Muscle of leg (tissue), 11 donors: Measurements from ENCODE around the gene SEC11A. TPM values are rescaled to one million over a fixed set of nuclear protein-coding genes. Genes with fewer than 3 reads are reported as not detected.
"Not testable (repeated sequence)": the region's sequence is repeated elsewhere in the genome, so short reads cannot be mapped to it uniquely, and the experiment has no call there.

Experiments
- DNase-seq: peaks from one replicate; pipeline ENCODE4 v3.0.0; 2013
- H3K27ac ChIP-seq: one replicate; pipeline ENCODE4 v1.5.1; 2013; ENCODE audit warnings: mild to moderate bottlenecking, low read length, control low read depth
- H3K27me3 ChIP-seq: one replicate; pipeline ENCODE4 v1.6.1; 2013; ENCODE audit warnings: low read length; ENCODE audit not compliant: control insufficient read depth, insufficient read depth
- H3K36me3 ChIP-seq: one replicate; pipeline ENCODE4 v1.6.1; 2013; ENCODE audit warnings: low read length; ENCODE audit not compliant: control insufficient read depth, insufficient read depth
- H3K4me1 ChIP-seq: one replicate; pipeline ENCODE4 v1.6.1; 2013; ENCODE audit warnings: low read length; ENCODE audit not compliant: control insufficient read depth, insufficient read depth
- H3K4me3 ChIP-seq: one replicate; pipeline ENCODE4 v1.5.1; 2013; ENCODE audit warnings: low read length, control low read depth
- H3K9me3 ChIP-seq: replicated peaks from 2 replicates; pipeline ENCODE4 v1.6.1; 2013; ENCODE audit warnings: low read depth, low read length; ENCODE audit not compliant: control insufficient read depth
- WGBS: methylation state at CpG from one replicate; pipeline ENCODE4 v1.1.5; 2013; ENCODE audit warnings: missing lambda C conversion rate; ENCODE audit not compliant: insufficient coverage; 5-methylcytosine and 5-hydroxymethylcytosine counted together
- polyA plus RNA-seq, 8 donors: library from polyadenylated mRNA; unstranded; fragments of 120-200 nt; gene quantifications; one replicate each; pipeline versions ENCODE4 v1.2.1 to v1.2.3, GENCODE V29; 2013; ENCODE audit warnings: inconsistent platforms in 1 of 8, low replicate concordance in 1 of 8; ENCODE audit not compliant: insufficient read length in 8 of 8, insufficient read depth in 1 of 8
- total RNA-seq: library from RNA; stranded (reverse); fragments of 120-200 nt; gene quantifications from one replicate; pipeline ENCODE4 v1.2.4, GENCODE V29; 2013

SEC11A gene
- total and polyA plus RNA-seq, 9 donors = 290 to 320 (median 295) TPM

DNA sequence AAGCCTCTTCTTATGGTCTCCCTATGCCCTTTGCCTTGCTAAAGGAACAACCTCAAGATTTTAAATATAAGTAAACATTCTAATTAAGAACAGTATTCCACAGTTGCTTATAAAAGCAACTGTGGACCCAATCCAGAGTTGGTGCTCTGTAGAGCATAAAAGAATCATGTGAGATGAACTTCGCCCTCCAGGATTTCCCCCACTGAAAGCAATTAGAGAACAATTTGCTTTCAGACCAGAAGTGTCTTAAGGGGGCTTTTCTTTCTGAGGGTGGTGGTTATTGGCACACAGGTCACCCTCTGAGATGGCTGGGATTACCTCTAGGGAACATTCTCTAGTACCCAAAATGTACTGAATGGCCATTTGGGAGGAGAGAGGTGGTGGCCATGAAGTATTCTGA is 43.1 kb upstream of the SEC11A start:
- no peaks in the 10 kb centered on the region for H3K9me3 ChIP-seq
- no CpG with 5 or more reads among the region's 1 CpG for WGBS
- H3K4me3 ChIP-seq = no peak overlapping the region
- H3K36me3 ChIP-seq = peaks cover 5% of the 10 kb centered on the region
- peaks cover 8% of the 10 kb centered on the region for H3K4me1 ChIP-seq
- no peaks in the 10 kb centered on the region for H3K27me3 ChIP-seq
- H3K27ac ChIP-seq = no peak overlapping the region
- DNase-seq = no peak

DNA sequence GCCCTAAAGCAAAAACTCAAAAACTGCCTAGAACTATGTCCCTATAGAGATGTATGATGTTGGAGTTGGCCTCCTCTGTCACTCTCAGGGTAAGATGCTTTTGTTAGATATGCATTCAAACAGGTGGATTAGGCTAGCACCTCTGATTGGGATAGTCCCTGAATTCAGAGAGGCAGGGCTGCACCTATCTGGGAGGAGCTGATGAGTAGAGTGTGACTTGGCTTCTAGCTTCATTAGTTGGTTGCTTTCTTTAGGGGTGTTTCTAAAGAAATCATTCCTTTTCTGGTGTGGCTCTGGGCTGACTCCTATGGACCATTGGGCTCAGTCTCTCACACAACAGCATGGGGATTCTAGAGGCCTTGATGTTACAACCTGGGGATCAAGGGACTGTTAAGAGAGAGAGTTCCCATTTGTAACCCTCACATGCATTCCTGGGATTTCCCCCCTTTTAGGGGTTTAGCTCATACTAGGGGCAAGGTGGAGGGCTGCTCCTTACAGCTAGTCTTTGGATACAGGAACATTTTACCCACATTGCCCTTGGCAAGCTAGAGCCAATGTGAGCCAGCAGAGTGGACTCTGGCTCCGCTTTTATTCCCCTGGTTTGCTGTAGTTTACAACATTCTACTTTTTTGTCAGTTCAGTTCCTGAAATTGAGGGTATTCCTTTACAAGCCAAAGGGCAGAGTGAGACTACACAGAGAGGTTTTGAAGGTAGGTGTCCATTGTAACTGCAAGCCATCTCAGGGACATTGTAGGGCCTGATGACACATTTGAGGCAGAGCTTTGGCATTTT is 40.0 kb upstream of the SEC11A start:
- no peaks in the 10 kb centered on the region for H3K9me3 ChIP-seq
- DNase-seq = no peak
- no peak overlapping the region for H3K4me3 ChIP-seq
- H3K4me1 ChIP-seq = peaks cover 6% of the 10 kb centered on the region
- no CpG with 5 or more reads among the region's 1 CpG for WGBS
- peaks cover 5% of the 10 kb centered on the region for H3K36me3 ChIP-seq
- H3K27me3 ChIP-seq = no peaks in the 10 kb centered on the region
- H3K27ac ChIP-seq = no peak overlapping the region

DNA sequence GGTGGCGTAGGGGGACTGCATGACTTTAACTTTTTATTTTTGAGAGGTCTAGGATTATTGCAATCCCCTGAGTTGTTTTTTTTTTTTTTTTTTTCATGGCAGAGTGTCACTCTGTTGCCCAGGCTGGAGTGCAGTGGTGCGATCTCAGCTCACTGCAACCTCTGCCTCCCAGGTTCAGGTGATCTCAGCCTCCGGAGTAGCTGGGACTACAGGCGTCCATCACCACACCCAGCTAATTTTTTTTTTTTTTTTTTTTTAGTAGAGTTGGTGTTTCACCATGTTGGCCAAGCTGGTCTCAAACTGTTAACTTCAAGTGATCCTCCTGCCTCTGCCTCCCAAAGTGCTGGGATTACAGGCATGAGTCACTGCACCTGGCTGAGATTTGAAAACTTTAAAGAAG is 39.0 kb upstream of the SEC11A start:
- no CpG with 5 or more reads among the region's 4 CpGs for WGBS
- H3K9me3 ChIP-seq = not testable (repeated sequence)

DNA sequence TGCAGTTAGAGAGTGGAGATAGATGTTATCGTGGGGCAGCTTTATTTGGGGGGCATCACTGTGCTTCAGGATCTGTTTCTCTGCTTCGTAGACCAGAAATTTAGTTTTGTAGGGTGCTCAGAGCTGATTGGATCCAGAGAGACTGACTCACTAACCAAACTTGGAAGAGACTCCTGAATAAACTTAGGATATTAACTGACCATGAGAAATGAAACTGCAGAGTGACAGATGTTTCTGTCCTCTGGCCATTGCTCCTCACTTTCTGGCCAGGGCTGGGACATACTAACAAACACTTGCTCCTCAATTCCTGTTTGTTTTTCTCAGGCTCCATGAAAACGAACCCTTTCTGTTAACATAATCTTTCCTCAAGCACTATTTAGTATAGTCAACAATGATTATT is 36.8 kb upstream of the SEC11A start:
- Histone ChIP-seq H3K27ac (peak overlapping the region; percentile 56), H3K4me1 (peaks cover 23% of the 10 kb centered on the region), H3K9me3 (no peaks in the 10 kb centered on the region), H3K4me3 (no peak overlapping the region), H3K27me3 (no peaks in the 10 kb centered on the region), H3K36me3 (peaks cover 5% of the 10 kb centered on the region)
- DNase-seq = peak; percentile 63
- WGBS = 80% methylated on average over 1 of the region's 3 CpGs

More for the DNA sequence above, 39.0 kb upstream of the SEC11A start:
- H3K27me3 ChIP-seq, H3K4me3 ChIP-seq, H3K27ac ChIP-seq, H3K36me3 ChIP-seq, DNase-seq: not testable (repeated sequence)
- peaks cover 15% of the 10 kb centered on the region for H3K4me1 ChIP-seq

DNA sequence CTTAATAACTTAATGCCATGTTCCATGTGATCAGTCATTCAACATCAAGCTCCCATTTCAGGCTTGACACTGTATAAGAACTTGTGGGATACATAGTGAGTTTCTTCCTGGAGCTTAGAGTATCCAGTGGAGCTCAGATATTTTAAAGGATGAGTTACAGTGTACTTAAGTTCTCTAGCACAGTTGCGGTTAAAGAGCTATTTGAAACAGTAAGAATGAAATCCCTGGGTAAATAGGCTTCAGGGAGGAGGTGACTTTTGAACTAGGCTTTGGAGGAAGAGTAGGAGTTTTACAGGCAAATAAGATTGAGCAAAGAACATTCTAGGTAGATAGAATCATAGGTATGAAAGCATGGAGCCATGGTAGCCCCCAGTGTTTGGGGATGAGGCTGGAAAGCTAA is 36.3 kb upstream of the SEC11A start:
- no peak for DNase-seq
- 85% methylated on average over 1 of the region's 1 CpG for WGBS
- H3K9me3 ChIP-seq = no peaks in the 10 kb centered on the region
- H3K36me3 ChIP-seq = peaks cover 5% of the 10 kb centered on the region
- no peak overlapping the region for H3K4me3 ChIP-seq
- no peaks in the 10 kb centered on the region for H3K27me3 ChIP-seq
- H3K4me1 ChIP-seq = peaks cover 27% of the 10 kb centered on the region
- peak overlapping the region; percentile 56 for H3K27ac ChIP-seq

DNA sequence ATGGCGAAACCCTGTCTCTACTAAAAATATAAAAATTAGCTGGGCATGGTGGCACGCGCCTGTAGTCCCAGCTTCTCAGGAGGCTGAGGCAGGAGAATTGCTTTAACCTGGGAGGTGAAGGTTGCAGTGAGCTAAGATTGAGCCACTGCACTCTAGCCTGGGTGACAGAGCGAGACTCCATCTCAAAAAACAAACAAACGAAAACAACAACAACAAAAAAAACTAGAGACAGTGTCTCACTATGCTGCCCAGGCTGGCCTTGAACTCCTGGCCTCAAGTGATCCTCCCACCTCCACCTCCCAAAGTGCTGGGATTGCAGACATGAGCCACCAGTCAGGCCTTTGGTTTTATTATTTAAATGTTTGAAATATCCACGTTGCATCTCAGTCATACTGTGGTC is 35.8 kb upstream of the SEC11A start:
- H3K4me3 ChIP-seq, H3K36me3 ChIP-seq, H3K9me3 ChIP-seq, DNase-seq, H3K27ac ChIP-seq, H3K27me3 ChIP-seq: not testable (repeated sequence)
- no CpG with 5 or more reads among the region's 6 CpGs for WGBS
- peaks cover 31% of the 10 kb centered on the region for H3K4me1 ChIP-seq

DNA sequence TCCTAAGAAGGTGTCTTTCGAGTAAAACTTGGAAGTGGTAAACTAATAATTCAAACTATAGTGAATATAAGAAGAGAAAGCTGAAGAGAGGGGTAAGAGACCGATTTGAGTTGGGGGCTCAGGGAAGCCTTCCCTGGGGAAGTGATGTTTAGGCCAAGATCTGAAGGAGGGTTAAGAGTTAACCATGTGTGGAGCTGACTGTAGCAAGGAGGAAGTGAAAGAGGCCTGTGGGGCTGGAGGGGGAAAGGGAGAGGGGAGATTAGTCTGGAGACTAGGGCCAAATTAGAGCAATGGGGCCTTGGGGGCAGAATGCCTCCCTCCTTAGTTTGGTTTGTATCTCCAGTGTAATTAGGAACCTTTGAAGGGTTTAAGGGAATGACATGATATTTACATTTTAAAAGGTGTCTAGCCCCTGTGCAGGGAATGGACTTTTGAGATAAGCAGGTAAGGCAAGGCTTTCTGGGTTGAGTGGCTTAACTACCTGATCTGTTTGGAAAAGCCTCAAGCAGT is 34.7 kb upstream of the SEC11A start:
- Histone ChIP-seq H3K4me3 (no peak overlapping the region), H3K4me1 (peaks cover 36% of the 10 kb centered on the region), H3K27me3 (no peaks in the 10 kb centered on the region), H3K9me3 (no peaks in the 10 kb centered on the region), H3K36me3 (no peaks in the 10 kb centered on the region), H3K27ac (no peak overlapping the region)
- 8% methylated on average over 1 of the region's 2 CpGs for WGBS
- no peak for DNase-seq

DNA sequence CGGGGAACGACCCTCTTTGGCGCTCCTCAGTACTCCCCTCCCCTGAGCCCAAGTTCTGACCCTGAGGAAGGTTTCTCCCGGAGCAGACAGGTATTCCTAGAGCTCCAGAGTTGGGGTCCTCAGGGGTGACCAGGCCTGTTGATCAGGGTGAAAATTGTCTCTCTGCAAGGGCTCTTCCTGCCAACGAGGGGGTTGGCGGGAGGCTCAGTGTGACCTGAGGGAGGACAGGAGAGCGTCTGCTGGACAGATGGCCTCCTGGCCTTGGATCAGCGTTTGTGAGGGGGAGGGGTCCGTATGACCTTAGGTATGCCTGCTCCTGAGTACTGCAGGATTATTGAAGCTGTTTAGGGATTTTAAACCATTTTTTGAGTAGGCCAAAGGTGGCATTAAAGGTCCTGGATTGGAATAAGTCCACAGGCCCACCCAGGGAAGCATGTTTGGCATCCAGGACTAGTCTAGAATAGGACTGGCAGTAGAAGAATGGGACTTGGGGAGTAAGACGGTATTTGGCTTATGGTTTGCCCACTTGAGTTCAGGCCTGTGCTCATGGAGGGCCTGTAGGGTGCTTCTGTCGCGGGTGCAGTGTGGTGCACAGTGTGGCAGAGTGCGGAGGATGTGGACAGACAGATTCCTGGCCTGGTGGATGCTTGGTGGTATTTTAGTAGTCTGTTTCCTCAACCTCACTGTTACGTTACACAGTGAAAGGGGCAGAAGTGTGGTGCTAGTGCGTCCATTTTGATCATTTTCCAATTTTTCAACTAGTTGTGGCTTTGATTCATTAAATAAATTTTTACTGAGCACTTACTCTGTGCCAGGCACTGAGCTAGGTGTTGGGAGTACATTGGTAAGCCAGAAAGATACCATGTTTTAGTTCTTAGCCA is 33.4 kb upstream of the SEC11A start:
- H3K4me3 ChIP-seq = peak overlapping the region; percentile 90
- 2% methylated on average over 8 of the region's 15 CpGs for WGBS
- DNase-seq = peak; percentile 57
- H3K27me3 ChIP-seq = no peaks in the 10 kb centered on the region
- H3K36me3 ChIP-seq = peaks cover 6% of the 10 kb centered on the region
- H3K4me1 ChIP-seq = peaks cover 36% of the 10 kb centered on the region
- peak overlapping the region; percentile 87 for H3K27ac ChIP-seq
- H3K9me3 ChIP-seq = no peaks in the 10 kb centered on the region

DNA sequence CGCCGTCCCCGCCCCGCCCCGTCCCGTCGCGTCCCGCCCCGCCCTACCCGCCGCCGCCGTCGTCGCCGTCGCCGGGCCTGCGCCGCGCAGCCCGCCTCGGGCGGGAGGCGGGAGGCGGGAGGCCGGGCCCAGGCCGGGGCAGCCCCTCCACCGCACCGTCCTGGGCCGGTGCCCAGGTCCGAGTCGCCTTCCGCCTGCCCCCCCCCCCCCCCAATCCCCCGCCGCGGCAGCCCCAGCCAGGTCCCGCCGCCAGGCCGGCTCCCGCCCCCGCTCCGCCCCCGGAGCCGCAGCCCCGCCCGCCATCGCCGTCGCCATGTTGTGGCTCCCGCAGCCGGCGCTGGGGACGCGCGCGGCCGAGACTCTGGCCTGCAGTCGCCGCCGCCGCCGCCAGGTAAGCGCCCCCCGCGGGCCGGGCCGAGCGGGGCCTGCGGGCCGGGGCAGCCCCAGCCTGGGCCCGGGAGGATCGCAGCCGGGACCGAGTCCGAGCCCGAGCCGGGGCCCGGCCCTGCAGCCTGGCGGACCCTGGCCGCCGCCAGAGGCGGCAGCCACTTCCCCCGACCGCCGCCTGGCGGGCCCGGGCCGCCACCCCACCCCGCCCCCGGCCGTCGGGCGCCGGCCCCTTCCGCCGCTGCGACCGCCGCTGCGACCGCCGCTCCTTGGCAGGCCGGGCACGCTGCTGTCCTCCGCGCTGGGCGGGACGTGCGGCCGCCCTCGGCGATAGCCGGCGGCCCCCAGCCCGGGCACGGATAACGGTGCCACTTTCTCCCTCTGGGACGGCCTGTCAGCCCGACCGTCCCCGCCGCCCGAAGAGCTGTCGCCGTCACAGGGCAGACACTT is 32.6 kb upstream of the SEC11A start, which contains the start of gene ZNF592:
Gene ZNF592 (plus strand): TSS at position 319 of the 837 bp plus-strand sequence. CDS start 34,084 bp downstream, outside the sequence.
- Histone ChIP-seq H3K27ac (peak within 1 kb of the TSS; percentile 99), H3K27me3 (no peaks in the 10 kb centered on the region), H3K4me1 (peaks cover 36% of the 10 kb centered on the region), H3K36me3 (peaks cover 6% of the 10 kb centered on the region), H3K9me3 (no peaks in the 10 kb centered on the region), H3K4me3 (peak within 1 kb of the TSS; percentile 90)
- under 1% methylated on average over 117 of the region's 127 CpGs for WGBS
- DNase-seq = peak; percentile 92
